ENCODE measurements around the gene EXOC2. TPM values are rescaled to one million over a fixed set of nuclear protein-coding genes. Genes with fewer than 3 reads are reported as not detected.

Gene EXOC2
- total RNA-seq, 1 experiment from 2014 or later = 24.5 TPM

GRCh38 chr6:524803-525202 is 168.1 kb downstream of the EXOC2 start:
- H2AFZ ChIP-seq (ENCODE audit: low read depth, low read length, poor library complexity, severe bottlenecking) = no peak overlapping the region
- H3K9ac ChIP-seq (ENCODE audit: low read length) = no peak overlapping the region
- H3K4me1 ChIP-seq (ENCODE audit: control insufficient read depth in 1 of 2, insufficient read depth in 2 of 2, low read length in 2 of 2) = no peaks in the 10 kb centered on the region
- H3K79me2 ChIP-seq (ENCODE audit: insufficient read depth, low read length) = no peaks in the 10 kb centered on the region
- POLR2A ChIA-PET = no interaction called here
- RAD21 ChIA-PET (ENCODE audit: low non-redundant PET in 1 of 2, low total read pairs in 2 of 2, uncharacterized antibody in 2 of 2, unreplicated experiment in 2 of 2) = no interaction called here
- H4K20me1 ChIP-seq (ENCODE audit: insufficient read depth) = no peaks in the 10 kb centered on the region
- peaks cover 0 to 5% of the 10 kb centered on the region in 2 experiments; a peak in 2 of 4 replicates for H3K36me3 ChIP-seq (ENCODE audit: control insufficient read depth in 1 of 2, insufficient read depth in 2 of 2, low read length in 2 of 2)
- H3K4me3 ChIP-seq (replicated peaks in 1 of 2; ENCODE audit: low read depth in 1 of 2, low read length in 2 of 2) = no peak overlapping the region
- no peaks in the 10 kb centered on the region for H3K27me3 ChIP-seq (ENCODE audit: insufficient read depth, low read length)
- no peak overlapping the region for H3K4me2 ChIP-seq (ENCODE audit: low read length)
- no peaks in the 10 kb centered on the region for H3K9me2 ChIP-seq (ENCODE audit: insufficient read depth)
- TF ChIP-seq RAD21 (IDR thresholded peaks at IDR 0.05; ENCODE audit: low read depth) (peak; percentile 28; the same call in 1 of the 2 replicates), JUND (IDR thresholded peaks at IDR 0.05) (no peak), FOSL1 (IDR thresholded peaks at IDR 0.05; ENCODE audit: low read depth) (no peak), MAX (IDR thresholded peaks at IDR 0.05) (no peak)
- CTCF ChIA-PET = no interaction called here
- intact Hi-C loops (cut with micrococcal nuclease) = no loop called here
- ATAC-seq = no peak
- BruUV-seq (replicated peaks) = no TSS peak
- H3K27ac ChIP-seq (ENCODE audit: low read depth, low read length) = no peak overlapping the region
- H3K9me3 ChIP-seq (ENCODE audit: control insufficient read depth in 1 of 2, insufficient read depth in 1 of 2, low read depth in 1 of 2, low read length in 2 of 2) = peaks cover 0 to 5% of the 10 kb centered on the region in 2 experiments; a peak in 1 of 4 replicates
- no peak for DNase-seq (ENCODE audit: low read depth, low spot score)

- H3K4me2 ChIP-seq (ENCODE audit: low read length) = no peak overlapping the region
- DNase-seq (ENCODE audit: low read depth, low spot score) (no peak), ATAC-seq (no peak)
- H3K4me3 ChIP-seq (replicated peaks in 1 of 2; ENCODE audit: low read depth in 1 of 2, low read length in 2 of 2) = no peak overlapping the region
- H3K27ac ChIP-seq (ENCODE audit: low read depth, low read length) = no peak overlapping the region
- no peak overlapping the region for H3K9ac ChIP-seq (ENCODE audit: low read length)
- intact Hi-C loops (cut with micrococcal nuclease) = no loop called here
- H3K9me3 ChIP-seq (ENCODE audit: control insufficient read depth in 1 of 2, insufficient read depth in 1 of 2, low read depth in 1 of 2, low read length in 2 of 2) = peaks cover 0 to 5% of the 10 kb centered on the region in 2 experiments; a peak in 1 of 4 replicates
- H2AFZ ChIP-seq (ENCODE audit: low read depth, low read length, poor library complexity, severe bottlenecking) = no peak overlapping the region
- H3K27me3 ChIP-seq (ENCODE audit: insufficient read depth, low read length) = no peaks in the 10 kb centered on the region
- ChIA-PET POLR2A (no interaction called here), RAD21 (ENCODE audit: low non-redundant PET in 1 of 2, low total read pairs in 2 of 2, uncharacterized antibody in 2 of 2, unreplicated experiment in 2 of 2) (no interaction called here), CTCF (no interaction called here)
- H3K79me2 ChIP-seq (ENCODE audit: insufficient read depth, low read length) = no peaks in the 10 kb centered on the region
- BruUV-seq (replicated peaks) = no TSS peak
- peaks cover 0 to 5% of the 10 kb centered on the region in 2 experiments; a peak in 1 of 4 replicates for H3K36me3 ChIP-seq (ENCODE audit: control insufficient read depth in 1 of 2, insufficient read depth in 2 of 2, low read length in 2 of 2)
- no peaks in the 10 kb centered on the region for H3K4me1 ChIP-seq (ENCODE audit: control insufficient read depth in 1 of 2, insufficient read depth in 2 of 2, low read length in 2 of 2)
- H4K20me1 ChIP-seq (ENCODE audit: insufficient read depth) = no peaks in the 10 kb centered on the region
- H3K9me2 ChIP-seq (ENCODE audit: insufficient read depth) = no peaks in the 10 kb centered on the region
- TF ChIP-seq POLR2AphosphoS5 (IDR thresholded peaks at IDR 0.05; ENCODE audit: low read depth, low read length) (no peak), SP1 (IDR thresholded peaks at IDR 0.05; ENCODE audit: low read depth) (no peak), ZBTB33 (IDR thresholded peaks at IDR 0.05; ENCODE audit: extremely low read depth, insufficient replicate concordance, low read length) (no peak), YY1 (IDR thresholded peaks at IDR 0.05; ENCODE audit: extremely low read depth, insufficient replicate concordance, low read depth, low read length) (no peak), RAD21 (IDR thresholded peaks at IDR 0.05; ENCODE audit: low read depth) (no peak), CTCF (IDR thresholded peaks at IDR 0.05 in 2 of 3, conservative IDR thresholded peaks at IDR 0.05 in 1 of 3; ENCODE audit: borderline replicate concordance in 1 of 3, insufficient read depth in 1 of 3, low read depth in 2 of 3, low read length in 2 of 3) (no peak), ZNF274 (IDR thresholded peaks at IDR 0.05; ENCODE audit: low read depth, low read length) (no peak), ATF3 (IDR thresholded peaks at IDR 0.05) (no peak), REST (IDR thresholded peaks at IDR 0.05; ENCODE audit: low read depth) (no peak)
These were observed 172.1 kb downstream of the EXOC2 start for GRCh38 chr6:520820-521219.

All from HCT116 (cell line).